Smooth muscle cell (in vitro differentiated cells): ENCODE results near the gene FDPS. TPM values are rescaled to one million over a fixed set of nuclear protein-coding genes. Genes with fewer than 3 reads are reported as not detected.

Source experiments
- DNase-seq: peaks from one replicate; lab custom pipeline; 2025; ENCODE audit not compliant: unreplicated experiment; lab: John Stamatoyannopoulos, UW
- H2AFZ ChIP-seq: fragments of 200-600 bp; sonication (generic); 2 replicates; pipeline ENCODE4 v1.6.0; 2016; ENCODE audit warnings: antibody characterized with exemption, low read depth, mild to moderate bottlenecking
- H3F3A ChIP-seq: fragments of 200-600 bp; sonication (generic); 2 replicates; pipeline ENCODE4 v1.6.0; 2017; ENCODE audit warnings: antibody characterized with exemption, low read depth
- H3K27ac ChIP-seq: fragments of 200-600 bp; sonication (generic); 2 replicates; pipeline ENCODE4 v1.5.1; 2016; ENCODE audit warnings: low read depth, mild to moderate bottlenecking
- H3K27me3 ChIP-seq: fragments of 200-600 bp; sonication (generic); 2 replicates; pipeline ENCODE4 v1.6.1; 2016; ENCODE audit warnings: low read depth, mild to moderate bottlenecking
- H3K36me3 ChIP-seq: fragments of 200-600 bp; sonication (generic); 2 replicates; pipeline ENCODE4 v1.5.1; 2016; ENCODE audit warnings: low read depth
- H3K4me1 ChIP-seq: fragments of 200-600 bp; sonication (generic); 2 replicates; pipeline ENCODE4 v1.5.1; 2016; ENCODE audit warnings: low read depth
- H3K4me2 ChIP-seq: fragments of 200-600 bp; sonication (generic); 2 replicates; pipeline ENCODE4 v1.6.0; 2016; ENCODE audit warnings: mild to moderate bottlenecking
- H3K4me3 ChIP-seq: fragments of 200-600 bp; sonication (generic); 2 replicates; pipeline ENCODE4 v1.5.1; 2016; ENCODE audit warnings: mild to moderate bottlenecking
- H3K79me2 ChIP-seq: fragments of 200-600 bp; sonication (generic); 2 replicates; pipeline ENCODE4 v1.6.0; 2016; ENCODE audit warnings: low read depth, mild to moderate bottlenecking
- H3K9ac ChIP-seq: fragments of 200-600 bp; sonication (generic); 2 replicates; pipeline ENCODE4 v1.6.0; 2016; ENCODE audit warnings: low read depth
- H3K9me3 ChIP-seq: fragments of 200-600 bp; sonication (generic); replicated peaks from 2 replicates; pipeline ENCODE4 v1.5.1; 2016; ENCODE audit warnings: low read depth
- H4K20me1 ChIP-seq: fragments of 200-600 bp; sonication (generic); 2 replicates; pipeline ENCODE4 v1.6.0; 2016; ENCODE audit warnings: low read depth
- WGBS: methylation state at CpG from one replicate; pipeline ENCODE4 v1.1.7; 2016; ENCODE audit warnings: low lambda C conversion rate; 5-methylcytosine and 5-hydroxymethylcytosine counted together
- polyA plus RNA-seq: library from polyadenylated mRNA; unstranded; fragments of >200 nt; fragmentation: Nextera tagmentation; extraction: Ambion mirVana; gene quantifications from 2 replicates; pipeline ENCODE4 v1.2.1, GENCODE V29; 2016
- total RNA-seq: library from RNA; depleted of rRNA; stranded (reverse); fragments of >200 nt; gene quantifications from 2 replicates; pipeline ENCODE4 v1.2.3, GENCODE V29; 2014
- TF ChIP-seq, protein P1 (sequence below): fragments of 200-600 bp; sonication (generic); IDR thresholded peaks from 2 replicates; pipeline ENCODE4 v1.5.1; 2017; ENCODE audit warnings: borderline replicate concordance, mild to moderate bottlenecking, antibody characterized with exemption; ENCODE audit not compliant: insufficient read depth, poor library complexity, severe bottlenecking

The FDPS gene
- total and polyA plus RNA-seq, 2 experiments from 2014 or later, result 104 to 299 TPM

DNA sequence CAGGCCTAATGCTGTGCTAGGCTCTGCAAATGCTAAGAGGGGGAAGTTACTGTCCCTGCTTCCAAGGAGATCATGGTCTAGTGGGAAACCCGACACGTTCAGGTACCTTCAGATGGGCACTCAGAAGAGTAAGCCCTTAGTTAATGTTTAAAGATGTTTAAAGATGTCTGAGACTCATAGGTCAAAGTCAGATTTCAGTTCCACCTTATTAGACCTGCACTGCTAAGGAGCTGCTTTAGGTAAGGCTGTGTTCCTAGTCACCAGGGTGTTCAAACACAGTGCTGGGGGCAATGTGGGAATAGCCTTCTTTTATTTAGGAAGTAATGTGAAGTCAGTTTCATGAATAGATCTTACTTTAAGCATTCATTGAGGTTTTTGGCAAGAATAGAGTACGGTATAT, 8.3 kb downstream of the FDPS start:
- Histone ChIP-seq H3K9me3 (no peaks in the 10 kb centered on the region), H3K36me3 (no peaks in the 10 kb centered on the region), H3K9ac (no peak overlapping the region), H4K20me1 (peaks cover 33% of the 10 kb centered on the region), H3K27me3 (no peaks in the 10 kb centered on the region), H3K4me3 (no peak overlapping the region), H3K4me1 (peaks cover 9% of the 10 kb centered on the region), H3F3A (peaks cover 10% of the 10 kb centered on the region), H3K4me2 (no peak overlapping the region), H2AFZ (no peak overlapping the region), H3K27ac (no peak overlapping the region), H3K79me2 (peaks cover 5% of the 10 kb centered on the region)
- DNase-seq, result no peak
- TF ChIP-seq, protein P1, sequence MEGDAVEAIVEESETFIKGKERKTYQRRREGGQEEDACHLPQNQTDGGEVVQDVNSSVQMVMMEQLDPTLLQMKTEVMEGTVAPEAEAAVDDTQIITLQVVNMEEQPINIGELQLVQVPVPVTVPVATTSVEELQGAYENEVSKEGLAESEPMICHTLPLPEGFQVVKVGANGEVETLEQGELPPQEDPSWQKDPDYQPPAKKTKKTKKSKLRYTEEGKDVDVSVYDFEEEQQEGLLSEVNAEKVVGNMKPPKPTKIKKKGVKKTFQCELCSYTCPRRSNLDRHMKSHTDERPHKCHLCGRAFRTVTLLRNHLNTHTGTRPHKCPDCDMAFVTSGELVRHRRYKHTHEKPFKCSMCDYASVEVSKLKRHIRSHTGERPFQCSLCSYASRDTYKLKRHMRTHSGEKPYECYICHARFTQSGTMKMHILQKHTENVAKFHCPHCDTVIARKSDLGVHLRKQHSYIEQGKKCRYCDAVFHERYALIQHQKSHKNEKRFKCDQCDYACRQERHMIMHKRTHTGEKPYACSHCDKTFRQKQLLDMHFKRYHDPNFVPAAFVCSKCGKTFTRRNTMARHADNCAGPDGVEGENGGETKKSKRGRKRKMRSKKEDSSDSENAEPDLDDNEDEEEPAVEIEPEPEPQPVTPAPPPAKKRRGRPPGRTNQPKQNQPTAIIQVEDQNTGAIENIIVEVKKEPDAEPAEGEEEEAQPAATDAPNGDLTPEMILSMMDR, result no peak
- WGBS, result 93% methylated on average over 3 of the region's 3 CpGs

GRCh38 chr1:155318082-155318481, 9.4 kb downstream of the FDPS start:
- no peaks in the 10 kb centered on the region for H3K27me3 ChIP-seq
- no peak overlapping the region for H3K4me2 ChIP-seq
- H3F3A ChIP-seq, result peaks cover 10% of the 10 kb centered on the region
- no peak overlapping the region for H3K27ac ChIP-seq
- no peaks in the 10 kb centered on the region for H3K36me3 ChIP-seq
- WGBS, result 97% methylated on average over 9 of the region's 9 CpGs
- H3K9ac ChIP-seq, result no peak overlapping the region
- H2AFZ ChIP-seq, result no peak overlapping the region
- no peak overlapping the region for H3K4me3 ChIP-seq
- TF ChIP-seq, protein P1, result no peak
- no peak for DNase-seq
- H3K79me2 ChIP-seq, result no peaks in the 10 kb centered on the region
- peaks cover 31% of the 10 kb centered on the region for H4K20me1 ChIP-seq
- H3K4me1 ChIP-seq, result peaks cover 14% of the 10 kb centered on the region
- H3K9me3 ChIP-seq, result no peaks in the 10 kb centered on the region

DNA sequence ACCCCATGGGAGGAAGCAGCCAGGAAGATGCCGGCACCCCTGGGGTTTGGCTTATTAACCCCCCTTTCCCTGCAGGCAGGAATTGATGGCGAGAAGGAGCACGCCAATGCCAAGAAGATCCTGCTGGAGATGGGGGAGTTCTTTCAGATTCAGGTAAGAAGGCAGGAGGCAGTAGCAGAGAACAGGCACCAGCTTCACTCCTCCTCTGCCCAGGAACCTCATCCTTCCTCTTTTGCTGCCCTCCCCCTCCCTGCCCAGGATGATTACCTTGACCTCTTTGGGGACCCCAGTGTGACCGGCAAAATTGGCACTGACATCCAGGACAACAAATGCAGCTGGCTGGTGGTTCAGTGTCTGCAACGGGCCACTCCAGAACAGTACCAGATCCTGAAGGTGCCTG, 10.9 kb downstream of the FDPS start:
- Histone ChIP-seq H3K4me1 (peaks cover 14% of the 10 kb centered on the region), H3K9me3 (no peaks in the 10 kb centered on the region), H3F3A (peaks cover 10% of the 10 kb centered on the region), H3K4me2 (no peak overlapping the region), H2AFZ (no peak overlapping the region), H3K9ac (no peak overlapping the region), H4K20me1 (peaks cover 20% of the 10 kb centered on the region), H3K27ac (no peak overlapping the region), H3K4me3 (no peak overlapping the region), H3K27me3 (no peaks in the 10 kb centered on the region), H3K79me2 (no peaks in the 10 kb centered on the region), H3K36me3 (no peaks in the 10 kb centered on the region)
- DNase-seq, result no peak
- 92% methylated on average over 5 of the region's 5 CpGs for WGBS
- TF ChIP-seq, protein P1, result no peak

DNA sequence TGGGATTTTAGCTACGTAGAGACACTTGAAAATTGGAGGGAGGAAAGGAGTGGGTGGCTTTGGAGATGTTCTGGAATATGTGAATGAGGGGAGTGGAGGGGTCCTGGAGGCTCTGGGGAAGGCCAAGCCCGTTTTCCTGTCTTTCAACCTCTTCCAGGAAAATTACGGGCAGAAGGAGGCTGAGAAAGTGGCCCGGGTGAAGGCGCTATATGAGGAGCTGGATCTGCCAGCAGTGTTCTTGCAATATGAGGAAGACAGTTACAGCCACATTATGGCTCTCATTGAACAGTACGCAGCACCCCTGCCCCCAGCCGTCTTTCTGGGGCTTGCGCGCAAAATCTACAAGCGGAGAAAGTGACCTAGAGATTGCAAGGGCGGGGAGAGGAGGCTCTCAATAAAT, 11.6 kb downstream of the FDPS start:
- Histone ChIP-seq H3K4me3 (peak overlapping the region; percentile 75), H3K36me3 (no peaks in the 10 kb centered on the region), H3K27me3 (no peaks in the 10 kb centered on the region), H3K9ac (no peak overlapping the region), H3K4me1 (peaks cover 15% of the 10 kb centered on the region), H2AFZ (no peak overlapping the region), H4K20me1 (peaks cover 16% of the 10 kb centered on the region), H3K79me2 (no peaks in the 10 kb centered on the region), H3K27ac (no peak overlapping the region), H3K9me3 (no peaks in the 10 kb centered on the region), H3F3A (peaks cover 12% of the 10 kb centered on the region), H3K4me2 (peak overlapping the region; percentile 88)
- TF ChIP-seq, protein P1, result no peak
- no peak for DNase-seq
- 77% methylated on average over 11 of the region's 11 CpGs for WGBS
